Pancreas (tissue), 10 donors: Measurements from ENCODE around the gene SDC4. TPM values are rescaled to one million over a fixed set of nuclear protein-coding genes. Genes with fewer than 3 reads are reported as not detected.

Experiments
- ATAC-seq, 4 donors: fragments of 200-7000 bp; cut with Tn5 transposase; one replicate each; pipeline versions ENCODE4 v1.8.0 to v1.9.1; 2020; ENCODE audit warnings: mild to moderate bottlenecking in 4 of 4, moderate library complexity in 4 of 4
- DNase-seq, 6 donors: peaks; one replicate each; pipeline ENCODE4 v3.0.0-alpha.2; 2020
- FAIRE-seq: peaks from 2 replicates; lab custom pipeline; 2012; peaks lifted over from hg19 to GRCh38; lab: Jason Lieb, UNC
- H3K27ac ChIP-seq, 4 donors: fragments of 200-600 bp; sonication (generic); 1 replicate in 3 of 4; 2 replicates in 1 of 4; pipeline versions ENCODE4 v1.5.0 to v1.8.0; 2020
- H3K27me3 ChIP-seq, 4 donors: fragments of 200-600 bp; one replicate each; pipeline ENCODE4 v1.8.0; 2021
- H3K36me3 ChIP-seq, 3 donors: fragments of 200-600 bp; sonication (generic) in 1 of 3; one replicate each; pipeline versions ENCODE4 v1.5.0 to v1.8.0; 2020 to 2021
- H3K4me1 ChIP-seq, 3 donors: fragments of 200-600 bp; one replicate each; pipeline ENCODE4 v1.8.0; 2021
- H3K4me3 ChIP-seq, 4 donors: fragments of 200-600 bp; sonication (generic) in 2 of 4; one replicate each; pipeline versions ENCODE4 v1.5.0 to v1.8.0; 2020 to 2021
- H3K9me3 ChIP-seq, 4 donors: fragments of 200-600 bp; one replicate each; pipeline ENCODE4 v1.8.0; 2021
- WGBS, 2 donors: extraction: QIAGEN DNeasy Blood & Tissue Kit; methylation state at CpG; one replicate each; pipeline ENCODE4 v1.1.7; 2013; 5-methylcytosine and 5-hydroxymethylcytosine counted together
- intact Hi-C, 3 donors: fragments of 100-400 bp; cut with DNase I; formaldehyde crosslinking; loops; one replicate each; pipeline versions ENCODE4 v1.11.1 to v1.14.2; 2022
- polyA plus RNA-seq, 2 donors: library from polyadenylated mRNA; stranded (reverse); fragments of 200-250 nt; gene quantifications; one replicate each; pipeline ENCODE4 v1.2.3, GENCODE V29; 2013
- total RNA-seq, 6 donors: library from RNA; stranded (reverse); fragmentation: NEBNext Ultra II Directional in 4 of 6; extraction: Animal tissue kit (Norgen Biotek cat#: 25700) in 4 of 6; gene quantifications; one replicate each; pipeline versions ENCODE4 v1.2.1 to v1.2.4, GENCODE V29; 2021 to 2023
- TF ChIP-seq, protein P1 (sequence below), 4 donors: fragments of 200-600 bp; sonication (generic) in 3 of 4; IDR thresholded peaks; one replicate each; pipeline versions ENCODE4 v1.5.0 to v1.8.0; 2021; ENCODE audit warnings: antibody characterized with exemption in 4 of 4
- donor health status: healthy with polysubstance abuse.
- donor health status: DM: no; HTN: no; CAD: no; lungs with moderate emphysema.
- donor health status: DM: no; HTN: no; CAD: no.
- donor health status: control.
- donor health status: control.
- donor health status: Bipolar disorder and iron deficiency.
- donor health status: DM: yes; HTN: yes; CAD: no.
- donor health status: DM: no; HTN: no; CAD: no.
- donor health status: DM: no; HTN: no; CAD: no.
- donor health status: DM: yes; HTN: yes; CAD: no.

Gene SDC4
- total and polyA plus RNA-seq, 8 donors, result 48.2 to 208 (median 55.0) TPM

DNA sequence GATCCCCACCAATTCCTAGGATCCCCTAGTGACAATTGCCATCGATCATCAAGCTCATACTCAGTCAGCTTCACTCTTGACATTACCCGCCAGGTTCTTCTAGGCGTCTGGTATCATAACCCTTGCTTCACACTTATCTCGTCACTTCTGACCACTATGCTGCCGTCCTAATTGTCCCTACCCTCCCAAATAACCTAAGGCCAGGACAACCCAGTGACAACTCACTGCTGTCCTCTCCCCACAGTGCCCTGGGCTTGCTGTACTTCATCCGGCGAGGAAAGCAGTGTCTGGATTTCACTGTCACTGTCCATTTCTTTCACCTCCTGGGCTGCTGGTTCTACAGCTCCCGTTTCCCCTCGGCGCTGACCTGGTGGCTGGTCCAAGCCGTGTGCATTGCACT is 18.4 kb upstream of the SDC4 start:
- no peak for FAIRE-seq

DNA sequence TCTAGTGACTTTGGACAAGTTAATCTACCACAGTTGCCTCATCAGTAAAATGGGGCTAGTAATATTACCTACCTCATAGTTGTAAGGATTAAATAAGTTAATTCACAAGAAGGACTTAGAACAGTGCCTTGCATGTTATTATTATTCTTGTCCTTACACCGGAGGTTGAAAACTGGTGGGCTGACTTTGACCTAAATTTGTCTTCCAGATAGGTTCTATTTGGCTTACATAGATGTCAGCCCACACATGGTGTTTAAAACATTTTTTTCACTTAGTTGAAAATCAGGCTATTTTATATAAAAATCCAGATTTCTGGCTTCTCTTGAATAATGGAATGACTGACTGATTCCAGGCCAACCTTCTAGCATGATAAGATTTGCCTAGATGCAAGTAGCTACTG is 18.0 kb upstream of the SDC4 start:
- no peaks in the 10 kb centered on the region for H3K27me3 ChIP-seq
- no peak for ATAC-seq
- no peaks in the 10 kb centered on the region for H3K9me3 ChIP-seq
- no peak for DNase-seq
- H3K27ac ChIP-seq, result no peak overlapping the region
- H3K4me1 ChIP-seq, result peaks cover 0 to 22% (median 12%) of the 10 kb centered on the region in 3 donors
- 89% methylated on average over 1 of the region's 1 CpG for WGBS, 2 donors
- no peak overlapping the region for H3K4me3 ChIP-seq
- TF ChIP-seq, protein P1, sequence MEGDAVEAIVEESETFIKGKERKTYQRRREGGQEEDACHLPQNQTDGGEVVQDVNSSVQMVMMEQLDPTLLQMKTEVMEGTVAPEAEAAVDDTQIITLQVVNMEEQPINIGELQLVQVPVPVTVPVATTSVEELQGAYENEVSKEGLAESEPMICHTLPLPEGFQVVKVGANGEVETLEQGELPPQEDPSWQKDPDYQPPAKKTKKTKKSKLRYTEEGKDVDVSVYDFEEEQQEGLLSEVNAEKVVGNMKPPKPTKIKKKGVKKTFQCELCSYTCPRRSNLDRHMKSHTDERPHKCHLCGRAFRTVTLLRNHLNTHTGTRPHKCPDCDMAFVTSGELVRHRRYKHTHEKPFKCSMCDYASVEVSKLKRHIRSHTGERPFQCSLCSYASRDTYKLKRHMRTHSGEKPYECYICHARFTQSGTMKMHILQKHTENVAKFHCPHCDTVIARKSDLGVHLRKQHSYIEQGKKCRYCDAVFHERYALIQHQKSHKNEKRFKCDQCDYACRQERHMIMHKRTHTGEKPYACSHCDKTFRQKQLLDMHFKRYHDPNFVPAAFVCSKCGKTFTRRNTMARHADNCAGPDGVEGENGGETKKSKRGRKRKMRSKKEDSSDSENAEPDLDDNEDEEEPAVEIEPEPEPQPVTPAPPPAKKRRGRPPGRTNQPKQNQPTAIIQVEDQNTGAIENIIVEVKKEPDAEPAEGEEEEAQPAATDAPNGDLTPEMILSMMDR (IDR thresholded peaks at IDR 0.05), result no peak
- no peak for FAIRE-seq
- peaks cover 0 to 13% (median 0%) of the 10 kb centered on the region in 3 donors for H3K36me3 ChIP-seq
- intact Hi-C loops, result no loop called here

More for the DNA sequence above, 18.4 kb upstream of the SDC4 start:
- intact Hi-C loops, result no loop called here
- H3K36me3 ChIP-seq, result peaks cover 0 to 13% (median 0%) of the 10 kb centered on the region in 3 donors
- H3K27me3 ChIP-seq, result no peaks in the 10 kb centered on the region
- H3K27ac ChIP-seq, result no peak overlapping the region
- ATAC-seq (no peak), DNase-seq (no peak)
- no peaks in the 10 kb centered on the region for H3K9me3 ChIP-seq
- H3K4me3 ChIP-seq, result no peak overlapping the region
- TF ChIP-seq, protein P1 (IDR thresholded peaks at IDR 0.05), result no peak
- H3K4me1 ChIP-seq, result peaks cover 0 to 18% (median 12%) of the 10 kb centered on the region in 3 donors
- WGBS, 2 donors, result 88 to 89% methylated on average over 11 of the region's 11 CpGs

GRCh38 chr20:45365444-45365970 is 17.3 kb upstream of the SDC4 start:
- TF ChIP-seq, protein P1 (IDR thresholded peaks at IDR 0.05), result no peak
- ATAC-seq (no peak), FAIRE-seq (no peak), DNase-seq (no peak)
- H3K9me3 ChIP-seq, result no peaks in the 10 kb centered on the region
- H3K36me3 ChIP-seq, result peaks cover 0 to 13% (median 0%) of the 10 kb centered on the region in 3 donors
- WGBS, 2 donors, result 90 to 93% methylated on average over 5 of the region's 5 CpGs
- no peaks in the 10 kb centered on the region for H3K27me3 ChIP-seq
- H3K27ac ChIP-seq, result no peak overlapping the region
- no peak overlapping the region for H3K4me3 ChIP-seq
- intact Hi-C loops, result no loop called here
- H3K4me1 ChIP-seq, result peaks cover 0 to 29% (median 12%) of the 10 kb centered on the region in 3 donors

DNA sequence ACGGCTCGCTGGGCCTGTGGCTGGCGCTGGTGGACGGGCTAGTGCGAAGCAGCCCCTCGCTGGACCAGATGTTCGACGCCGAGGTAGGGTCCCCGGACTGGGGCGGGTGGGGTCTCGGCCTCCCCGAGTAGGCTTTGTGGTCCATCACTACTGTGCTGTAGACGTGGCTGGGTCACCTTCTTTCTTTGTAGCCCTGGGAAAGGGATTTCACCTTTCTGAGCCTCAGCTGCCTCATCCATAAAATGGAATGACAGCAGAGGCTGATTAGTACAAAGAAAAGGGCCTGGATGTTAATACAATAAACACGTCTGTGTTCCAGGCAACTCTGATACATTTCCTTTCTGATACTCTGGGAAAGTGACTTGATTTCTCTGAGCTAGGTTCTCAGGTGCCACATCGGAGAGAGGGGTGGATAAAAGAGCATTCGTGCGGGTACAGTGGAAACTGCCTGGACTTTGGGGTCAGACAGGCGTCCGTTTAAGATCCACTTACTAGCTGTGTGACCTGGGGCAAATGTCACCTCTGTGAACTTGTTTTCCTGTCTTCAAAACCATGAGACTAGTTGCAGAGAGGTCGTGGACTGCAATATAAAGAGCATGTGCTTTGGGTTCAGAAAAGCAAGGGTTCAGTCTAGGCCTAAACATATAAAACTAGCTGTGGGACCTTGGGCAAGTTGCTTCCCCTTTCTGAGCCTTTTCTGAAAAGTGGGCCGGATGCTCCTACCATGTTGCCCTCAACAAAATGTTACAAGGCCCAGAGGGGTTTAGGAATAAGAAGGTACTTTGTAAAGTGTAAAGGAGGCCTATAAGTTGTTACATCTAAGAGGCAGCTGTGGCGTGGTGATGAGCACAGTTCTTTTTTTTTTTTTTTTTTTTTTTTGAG is 15.6 kb upstream of the SDC4 start:
- FAIRE-seq (no peak), ATAC-seq (no peak), DNase-seq (no peak)
- Histone ChIP-seq H3K27me3 (no peaks in the 10 kb centered on the region), H3K4me1 (peaks cover 0 to 45% (median 12%) of the 10 kb centered on the region in 3 donors), H3K9me3 (no peaks in the 10 kb centered on the region), H3K4me3 (peak overlapping the region; percentile 56 to 71 (median 62)), H3K36me3 (peaks cover 0 to 13% (median 0%) of the 10 kb centered on the region in 3 donors), H3K27ac (peak overlapping the region; percentile 80 to 97 (median 92))
- TF ChIP-seq, protein P1 (IDR thresholded peaks at IDR 0.05), result no peak
- intact Hi-C loops, result no loop called here
- WGBS, 2 donors, result 17 to 22% methylated on average over 22 to 23 of the region's 23 CpGs
